T-helper 2 cell (primary cell): ENCODE measurements around the gene APOL2.
"Not testable (repeated sequence)": the region's sequence is repeated elsewhere in the genome, so short reads cannot be mapped to it uniquely, and the experiment has no call there.

Experiments
- DNase-seq, 5 experiments: peaks; one replicate each; pipeline versions ENCODE4 v3.0.0 to v3.0.0-alpha.2; 2012 to 2022

Gene APOL2

DNA sequence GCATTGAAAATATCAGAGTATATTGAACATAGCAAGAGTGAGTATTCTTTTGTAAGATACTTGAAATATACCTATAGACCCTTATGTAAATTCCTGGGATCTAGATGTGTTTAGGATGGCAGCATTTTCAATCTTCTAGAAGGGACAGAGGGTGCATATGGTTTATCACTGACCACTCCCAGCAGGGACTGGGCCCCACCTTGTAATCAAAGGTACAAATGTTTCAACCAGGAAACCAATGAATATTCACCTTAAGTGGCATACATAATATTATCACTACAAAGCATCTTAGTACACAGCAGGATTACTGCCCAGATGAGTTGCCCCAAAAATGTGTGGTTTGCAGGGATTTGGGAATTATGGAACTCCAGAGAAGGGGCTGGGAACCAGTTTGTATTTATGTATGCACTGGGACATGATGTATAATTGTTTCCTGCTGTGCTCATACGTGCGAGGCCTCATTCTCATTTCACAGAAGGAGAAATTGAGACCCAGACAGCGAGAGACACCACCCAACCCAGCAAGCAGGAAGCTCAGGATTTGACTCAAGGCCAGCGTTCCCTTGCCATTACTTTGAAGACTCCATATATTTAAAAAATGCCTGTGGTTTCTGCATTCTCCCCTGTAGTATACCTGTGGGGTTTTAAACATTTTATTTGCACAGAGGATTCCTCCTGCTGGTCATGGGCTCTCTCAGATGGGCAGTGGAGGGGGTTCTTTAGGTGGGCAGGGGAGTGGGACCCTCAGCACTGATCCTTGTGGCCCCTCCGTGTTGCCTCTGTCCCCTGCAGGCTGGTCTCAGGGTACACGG is 42.9 kb downstream of the APOL2 start:
- DNase-seq: no peak

DNA sequence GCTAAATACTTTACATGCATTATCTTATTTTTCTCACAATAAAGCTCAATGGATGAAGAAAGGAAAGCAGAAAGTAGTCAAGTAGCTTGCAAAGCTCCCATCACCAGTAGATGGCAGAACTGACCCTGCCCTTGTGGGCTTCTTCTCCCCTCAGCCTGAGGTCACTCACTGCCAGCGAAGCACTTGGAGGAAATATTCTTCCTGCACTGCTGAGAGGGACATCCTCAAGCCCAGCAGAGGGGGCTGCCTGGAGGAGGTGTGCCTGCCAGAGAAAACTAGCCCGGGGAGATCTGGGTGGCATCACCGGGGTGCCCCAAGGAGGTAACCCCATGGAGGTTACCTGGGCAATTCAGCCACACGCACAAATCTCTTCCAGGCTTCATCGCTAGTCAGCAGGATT is 44.4 kb downstream of the APOL2 start:
- DNase-seq: peak in 2 of 5 experiments; percentile 13 to 56

DNA sequence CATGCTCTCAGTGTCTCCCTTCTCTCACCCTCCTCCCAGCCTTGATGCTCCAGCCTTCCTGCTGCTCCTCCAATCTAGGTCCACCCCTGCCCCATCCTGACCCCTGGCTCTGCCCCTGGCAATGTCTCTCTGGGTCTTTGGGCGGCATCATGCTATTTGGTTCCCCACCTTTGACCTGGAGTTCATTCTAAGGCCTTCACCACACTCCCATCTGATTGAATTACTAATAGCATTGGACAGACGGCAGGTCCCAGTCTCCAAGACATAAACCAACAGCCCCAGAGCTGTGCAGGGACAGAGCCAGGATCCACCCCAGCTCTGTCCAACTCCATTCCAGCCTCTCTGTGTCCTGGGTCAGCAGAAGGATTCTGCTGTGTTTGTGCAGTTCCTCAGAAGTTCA is 44.9 kb downstream of the APOL2 start:
- DNase-seq: no peak

DNA sequence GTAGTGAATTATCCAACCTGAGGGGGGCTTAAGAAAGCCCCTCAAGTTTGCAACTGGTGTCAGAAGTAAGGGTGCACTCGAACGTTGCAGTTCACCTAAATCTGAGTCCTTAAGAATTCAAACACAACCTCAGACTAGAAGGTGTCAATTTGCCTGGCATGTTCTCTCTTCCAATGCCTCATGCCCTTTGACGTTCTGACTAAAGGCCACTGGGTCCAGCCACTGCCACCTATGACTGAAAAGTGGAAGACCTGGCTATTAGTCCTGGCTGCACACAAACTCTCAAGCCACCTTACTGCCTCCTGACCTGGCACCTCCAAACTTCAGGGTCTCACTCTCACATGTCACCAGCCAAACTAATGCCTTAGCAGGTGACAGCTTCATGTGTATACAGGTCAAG is 45.8 kb downstream of the APOL2 start:
- no peak for DNase-seq

DNA sequence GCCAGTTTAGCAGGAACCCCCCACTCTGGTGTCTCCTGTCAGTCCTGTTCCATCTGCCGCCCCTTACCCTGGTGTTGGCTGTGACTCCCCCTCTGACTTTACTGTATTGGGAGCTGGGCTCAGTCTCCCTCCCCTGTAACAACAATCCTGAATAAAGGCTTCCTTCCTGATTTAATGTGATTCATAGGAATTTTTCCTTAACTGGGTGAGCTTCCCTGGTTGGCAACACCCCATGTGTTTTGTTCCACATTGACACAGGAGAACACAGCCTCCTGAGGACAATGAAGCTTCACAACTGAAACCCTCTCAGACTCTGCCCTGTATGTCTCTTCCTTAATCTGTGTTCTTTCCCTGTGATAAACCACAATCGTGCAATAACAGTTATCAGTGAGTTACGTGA is 46.2 kb downstream of the APOL2 start:
- no peak for DNase-seq

DNA sequence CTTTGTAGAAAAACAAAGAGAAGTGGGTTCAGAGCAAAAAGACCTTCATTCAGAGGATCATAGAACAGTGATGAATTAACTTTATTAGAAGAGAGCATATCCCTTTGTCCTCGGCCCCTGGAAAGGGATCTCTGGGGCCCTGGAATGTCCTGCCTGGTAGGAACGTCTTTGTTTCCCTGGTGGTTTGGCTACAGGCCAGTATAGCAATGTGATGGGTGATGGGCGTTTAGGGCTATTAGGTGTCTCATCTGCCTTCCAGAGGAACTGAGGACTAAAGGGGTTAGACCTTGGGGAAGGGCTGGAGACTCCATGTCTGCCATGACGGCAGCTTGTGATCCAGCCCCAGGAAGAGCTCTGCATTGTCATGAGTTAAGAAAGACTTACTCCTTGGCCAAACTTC is 46.8 kb downstream of the APOL2 start:
- DNase-seq: no peak

DNA sequence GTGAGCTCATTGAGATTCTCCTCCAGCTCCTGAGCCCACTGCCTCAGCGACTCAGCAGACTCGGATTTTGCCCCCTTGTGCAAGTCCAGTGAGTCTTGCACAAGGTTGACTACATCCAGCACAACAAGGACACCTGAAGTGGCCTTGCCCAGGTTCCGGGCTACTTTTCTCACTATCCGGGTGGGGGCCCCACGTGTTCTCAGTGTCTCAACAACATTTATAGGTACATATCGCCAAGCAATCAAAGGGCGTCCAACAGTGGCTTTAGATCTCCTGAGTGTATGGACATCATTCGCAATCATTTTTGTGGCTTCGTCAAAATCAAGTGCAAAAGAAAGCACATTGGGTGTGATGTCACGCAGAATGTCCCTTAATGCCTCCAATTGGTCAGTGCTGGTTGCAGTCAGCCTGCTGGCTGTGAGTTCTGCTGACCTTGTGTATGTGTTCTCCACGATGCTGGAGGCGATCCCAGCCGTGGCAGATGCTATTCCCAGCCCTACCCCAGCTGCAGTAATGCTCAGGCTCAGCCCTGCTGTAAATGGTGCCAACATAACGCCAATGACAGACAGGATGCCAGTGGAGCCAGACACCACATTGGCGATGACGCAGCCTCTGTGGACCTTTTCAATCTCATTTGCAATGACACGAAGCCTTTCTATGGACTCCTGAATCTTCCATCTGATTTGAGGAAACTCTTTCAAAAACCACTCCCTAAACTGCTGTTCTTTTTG is 48.1 kb downstream of the APOL2 start:
- no peak for DNase-seq

DNA sequence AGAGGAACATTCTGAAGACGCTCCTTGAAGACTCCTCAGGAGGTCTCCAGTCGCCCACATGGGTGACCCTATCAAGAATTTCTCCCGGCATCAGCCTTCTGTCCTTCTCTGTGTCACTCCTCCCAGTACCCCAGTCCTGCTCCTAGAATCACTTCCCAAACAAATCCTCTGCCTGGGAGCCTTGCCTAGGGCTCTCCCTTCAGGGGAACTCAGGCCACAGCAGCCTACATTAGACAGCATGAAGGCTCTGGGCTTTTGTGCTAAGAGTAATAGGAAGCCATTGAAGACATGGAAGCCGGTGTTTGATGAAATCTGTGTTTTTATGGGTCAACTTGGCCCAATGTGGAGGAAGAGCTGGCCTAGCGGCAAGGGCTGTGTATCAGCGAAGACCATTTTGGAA is 51.5 kb downstream of the APOL2 start:
- DNase-seq: not testable (repeated sequence)

DNA sequence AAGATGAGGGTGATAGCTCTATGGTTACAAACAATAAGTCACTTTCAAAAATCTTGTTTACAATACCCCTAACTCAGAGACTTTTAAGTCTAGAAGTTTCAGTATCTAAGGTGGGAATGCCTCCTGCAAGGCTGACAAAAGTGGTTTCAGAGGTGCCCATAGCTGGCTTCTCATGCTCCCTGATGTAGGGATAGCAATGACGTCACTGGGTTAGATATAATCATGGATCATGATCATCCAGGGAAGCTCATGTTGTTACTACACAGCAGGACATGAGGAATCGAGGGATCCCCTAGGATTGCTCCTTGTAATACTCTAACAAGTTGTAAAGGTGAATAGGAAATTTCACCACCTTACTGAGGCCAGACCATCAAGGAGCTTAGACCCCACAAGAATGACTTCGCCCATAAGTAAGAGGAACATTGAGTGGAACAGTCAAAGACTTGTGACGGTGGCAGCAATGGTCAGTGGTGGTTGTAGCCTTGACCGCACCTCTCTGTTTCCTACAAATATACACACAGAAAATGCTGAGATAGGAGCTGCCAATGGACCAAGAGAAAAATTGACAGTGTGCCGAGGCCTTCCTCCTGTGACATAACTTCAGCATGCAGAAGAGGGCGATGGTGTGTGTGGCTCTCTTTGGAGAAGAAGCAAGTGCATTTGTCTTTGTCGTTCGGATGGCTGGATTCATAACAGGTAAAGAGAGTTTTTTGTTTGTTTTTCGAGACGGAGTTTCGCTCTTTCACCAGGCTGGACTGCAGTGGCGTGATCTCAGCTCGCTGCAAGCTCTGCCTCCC is 53.3 kb downstream of the APOL2 start:
- DNase-seq: no peak

DNA sequence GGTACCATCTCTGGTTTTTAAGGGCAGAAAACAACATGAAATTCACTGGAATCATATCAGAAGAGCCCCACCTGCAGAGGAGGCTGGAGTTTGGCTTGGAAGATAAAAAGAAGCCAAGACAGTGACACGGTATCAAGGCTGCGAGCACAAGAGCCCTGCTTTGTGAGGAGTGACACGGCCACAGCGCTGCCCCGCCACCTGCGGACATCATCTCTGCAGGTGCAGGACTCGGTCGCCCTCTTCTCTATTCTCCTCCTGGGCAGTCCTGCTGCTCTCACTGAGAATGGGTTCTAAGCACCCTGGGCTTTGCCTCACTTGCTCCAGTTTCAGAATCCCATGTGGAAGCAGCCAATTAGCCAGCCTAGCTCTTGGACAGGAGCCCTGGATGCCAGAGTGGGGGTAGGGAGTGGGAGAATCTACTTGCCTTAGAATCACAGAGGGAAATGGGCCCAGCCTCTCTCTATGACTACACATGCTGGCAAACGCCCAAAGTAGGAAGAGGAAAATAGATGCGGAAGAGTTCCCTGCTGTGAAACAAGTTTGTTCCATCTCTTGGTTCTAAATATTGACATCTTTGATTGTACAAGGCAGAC is 54.8 kb downstream of the APOL2 start:
- no peak for DNase-seq

DNA sequence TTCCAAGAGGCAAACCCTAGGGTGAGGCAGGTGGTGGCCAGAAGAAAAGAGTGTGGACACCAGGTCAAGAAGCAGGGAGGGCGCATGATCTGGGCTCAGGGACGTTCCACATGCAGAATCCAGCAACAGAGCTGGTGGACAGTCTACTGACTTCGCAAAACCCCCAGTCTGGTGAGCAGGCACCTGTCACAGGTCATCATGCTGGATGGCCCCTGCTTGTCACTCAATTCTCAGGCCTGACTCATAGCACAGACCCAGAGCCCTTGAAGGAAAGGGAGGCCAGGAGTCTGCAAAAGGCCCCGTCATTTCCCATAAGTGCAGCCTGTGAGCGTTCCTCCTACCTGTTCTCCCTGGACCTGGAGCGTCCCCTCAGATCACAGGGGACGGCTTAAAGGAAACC is 55.9 kb downstream of the APOL2 start:
- DNase-seq: no peak

DNA sequence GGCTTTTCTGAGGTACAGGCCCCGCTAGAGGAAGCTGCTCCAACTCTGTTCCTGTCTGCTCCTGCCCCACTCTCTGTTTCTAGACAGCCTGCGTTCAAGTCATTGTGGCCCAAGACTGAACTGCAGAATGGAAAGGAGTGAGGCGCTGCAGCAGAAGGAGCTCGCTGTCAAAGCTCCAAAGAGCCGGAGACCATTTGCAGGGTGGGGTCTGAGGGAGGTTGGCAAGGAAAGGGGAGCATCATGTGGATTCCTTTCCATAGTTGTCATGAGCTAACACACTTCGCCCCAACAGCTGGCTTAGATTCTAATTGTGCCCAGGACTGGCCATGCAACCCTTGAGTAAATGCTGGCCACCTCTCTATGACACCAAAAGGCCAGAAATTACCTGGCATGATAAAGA is 56.5 kb downstream of the APOL2 start:
- no peak for DNase-seq

DNA sequence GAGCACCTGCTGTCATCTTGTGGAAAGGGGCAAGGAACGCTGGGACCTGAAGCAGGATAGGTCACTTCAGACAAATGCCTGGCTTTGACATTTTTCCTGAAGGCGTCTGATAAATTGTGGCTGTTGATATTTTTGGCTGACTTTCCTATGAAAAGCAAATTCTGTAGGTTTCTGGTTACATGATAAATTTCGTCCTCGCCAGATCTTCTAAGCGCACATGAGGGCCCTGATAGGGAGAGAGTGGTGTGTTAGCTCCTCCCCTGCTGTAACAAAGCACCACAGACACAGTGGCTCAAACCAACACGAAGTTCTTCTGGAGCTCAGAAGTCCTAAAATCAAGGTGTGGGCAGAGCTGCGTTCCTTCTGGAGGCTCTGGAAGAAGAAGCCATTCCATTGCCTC is 57.3 kb downstream of the APOL2 start:
- DNase-seq: no peak

DNA sequence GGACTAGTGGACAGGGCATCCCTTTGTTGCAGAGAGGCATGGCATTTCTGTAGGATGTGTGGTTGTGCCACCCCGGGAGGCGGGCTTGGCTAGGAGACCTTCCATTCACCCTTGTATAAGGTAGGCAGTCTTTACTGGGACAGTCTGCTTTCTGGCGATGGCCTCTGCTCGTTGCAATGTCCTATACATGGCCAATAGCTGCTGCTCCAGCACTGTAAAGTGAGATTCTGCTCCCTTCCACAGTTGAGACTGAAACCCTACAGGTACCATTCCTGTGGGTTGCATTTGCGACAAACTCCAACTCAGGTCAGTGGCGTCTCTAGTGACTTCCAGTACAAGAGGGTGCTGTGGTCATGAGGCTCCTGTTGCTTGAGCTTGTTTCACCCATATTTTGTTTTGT is 58.4 kb downstream of the APOL2 start:
- no peak for DNase-seq

DNA sequence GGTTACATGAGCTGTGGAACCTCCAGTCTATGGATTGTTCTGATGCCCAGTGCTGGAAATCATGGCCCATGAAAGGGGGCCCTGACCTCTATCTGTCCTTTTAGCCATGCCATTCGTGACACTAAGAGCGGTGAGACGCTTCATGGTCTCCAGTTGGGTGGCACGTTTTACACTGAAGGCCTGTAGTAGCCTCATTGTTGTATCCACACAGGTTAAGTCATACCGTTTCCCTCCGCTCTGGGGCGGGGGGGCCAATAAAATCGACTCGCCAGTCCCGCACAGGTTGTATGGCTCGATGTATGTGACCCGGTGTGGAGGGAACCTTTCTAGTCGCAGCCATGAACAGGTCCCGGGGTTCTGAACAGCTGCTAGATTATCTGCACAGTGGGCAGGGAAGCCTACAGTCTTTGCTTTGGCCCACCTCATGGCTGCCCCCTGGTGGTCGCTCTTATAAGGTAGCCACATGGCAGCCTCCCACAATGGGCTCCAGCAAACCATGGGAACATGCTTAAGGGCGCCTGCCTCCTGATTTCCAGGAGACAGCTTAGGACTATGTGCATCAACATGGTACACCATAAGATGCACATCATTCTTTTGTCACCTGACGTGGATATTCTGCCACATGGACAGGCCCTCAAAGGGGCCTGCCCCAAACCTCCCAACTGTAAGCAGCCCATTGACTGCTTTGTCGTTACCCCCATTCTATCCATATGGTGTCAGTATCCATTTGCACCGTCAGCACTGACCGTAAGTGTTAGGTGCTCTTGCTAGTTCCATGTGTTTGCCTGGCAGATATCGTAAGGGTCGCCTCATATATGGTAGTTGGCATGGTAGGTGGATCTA is 59.1 kb downstream of the APOL2 start:
- DNase-seq: peak; percentile 65 to 84 (median 72)

DNA sequence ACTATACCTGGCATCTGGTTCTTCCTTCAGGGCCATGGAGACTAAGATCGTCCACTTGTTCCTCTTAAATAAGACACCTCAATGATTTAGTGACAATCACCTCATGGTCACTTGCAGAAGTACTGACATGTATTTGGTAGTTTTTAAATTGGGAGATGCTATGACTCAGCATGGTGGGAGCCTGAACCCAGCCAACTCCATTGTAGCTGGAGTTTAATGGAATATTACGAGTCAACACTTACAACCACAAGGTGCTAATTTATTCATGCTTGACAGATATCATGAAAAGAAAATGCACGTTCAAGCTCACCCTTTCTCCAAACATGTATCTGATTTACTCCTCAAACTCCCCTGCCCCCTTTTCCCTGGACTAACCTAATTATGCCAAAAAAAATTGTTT is 62.2 kb downstream of the APOL2 start:
- DNase-seq: no peak
